ENCODE results near the gene FASTK.

Gene FASTK

GRCh38 chr7:151086802-151087244, 6.2 kb upstream of the FASTK start:
- peak overlapping the region; percentile 98 for H2BK15ac ChIP-seq (ENCODE audit: low read depth, poor library complexity, severe bottlenecking)
- peak overlapping the region; percentile 94 for H3K9ac ChIP-seq (ENCODE audit: low read length)
- peak overlapping the region; percentile 54 for H4K91ac ChIP-seq (ENCODE audit: low read length)
- peaks cover 43% of the 10 kb centered on the region for H3K4me1 ChIP-seq (ENCODE audit: control insufficient read depth, insufficient read depth, low read depth, low read length)
- WGBS: under 1% methylated on average over 35 of the region's 56 CpGs
- H2BK5ac ChIP-seq (ENCODE audit: low read depth, low read length, poor library complexity, severe bottlenecking): no peak overlapping the region
- H3K14ac ChIP-seq (ENCODE audit: low read length in 2 of 2): peak overlapping the region in 1 of 2 experiments; percentile 99
- peak; percentile 51 for DNase-seq
- H2AK5ac ChIP-seq (ENCODE audit: low read length, severe bottlenecking): no peak overlapping the region
- H3K18ac ChIP-seq (ENCODE audit: low read depth in 1 of 2, low read length in 2 of 2): peak overlapping the region; percentile 93 to 96
- H3K4me3 ChIP-seq (ENCODE audit: insufficient read depth in 1 of 2, low read depth in 1 of 2, low read length in 2 of 2): peak overlapping the region; percentile 76 to 94
- H3K27me3 ChIP-seq (ENCODE audit: control insufficient read depth in 1 of 2, insufficient read depth in 1 of 2, low read length in 2 of 2): no peaks in the 10 kb centered on the region
- H3K9me3 ChIP-seq (ENCODE audit: control insufficient read depth, low read length): no peaks in the 10 kb centered on the region
- H3K23ac ChIP-seq (ENCODE audit: low read length in 2 of 2): no peak overlapping the region
- peak overlapping the region; percentile 30 for H3K27ac ChIP-seq (ENCODE audit: low read length, poor library complexity, severe bottlenecking)
- peak overlapping the region in 1 of 2 experiments; percentile 45 for H2BK12ac ChIP-seq (ENCODE audit: low read length in 2 of 2)
- H2BK120ac ChIP-seq (ENCODE audit: low read depth, low read length): peak overlapping the region; percentile 39
- peaks cover 2% of the 10 kb centered on the region for H3K79me1 ChIP-seq (replicated peaks; ENCODE audit: low read length, poor library complexity, severe bottlenecking)
- peak overlapping the region; percentile 38 to 94 for H3K4ac ChIP-seq (ENCODE audit: low read depth in 1 of 2, low read length in 2 of 2)
- peak overlapping the region; percentile 16 for H4K8ac ChIP-seq (ENCODE audit: low read length)
- H3K4me2 ChIP-seq (ENCODE audit: low read length, poor library complexity, severe bottlenecking): peak overlapping the region; percentile 69
- H2AFZ ChIP-seq (ENCODE audit: low read depth, low read length): no peak overlapping the region
- peaks cover 2 to 12% of the 10 kb centered on the region in 2 experiments for H3K36me3 ChIP-seq (ENCODE audit: control insufficient read depth in 1 of 2, insufficient read depth in 2 of 2, low read depth in 1 of 2, low read length in 2 of 2)

GRCh38 chr7:151085691-151086620, 5.3 kb upstream of the FASTK start, which contains the start of gene AGAP3:
AGAP3 (plus strand) TSS chr7:151086475; CDS start chr7:151086742, 267 bp downstream.
- peak within 1 kb of the TSS; percentile 88 to 98 for H3K4ac ChIP-seq (ENCODE audit: low read depth in 1 of 2, low read length in 2 of 2)
- H2BK15ac ChIP-seq (ENCODE audit: low read depth, poor library complexity, severe bottlenecking): peak within 1 kb of the TSS; percentile 98
- DNase-seq: peak; percentile 86
- peaks cover 0 to 14% of the 10 kb centered on the region in 2 experiments for H3K36me3 ChIP-seq (ENCODE audit: control insufficient read depth in 1 of 2, insufficient read depth in 2 of 2, low read depth in 1 of 2, low read length in 2 of 2)
- peak within 1 kb of the TSS; percentile 54 for H4K91ac ChIP-seq (ENCODE audit: low read length)
- H3K9ac ChIP-seq (ENCODE audit: low read length): peak within 1 kb of the TSS; percentile 94
- H3K4me2 ChIP-seq (ENCODE audit: low read length, poor library complexity, severe bottlenecking): peak within 1 kb of the TSS; percentile 76
- peak within 1 kb of the TSS; percentile 80 for H3K27ac ChIP-seq (ENCODE audit: low read length, poor library complexity, severe bottlenecking)
- no peaks in the 10 kb centered on the region for H3K27me3 ChIP-seq (ENCODE audit: control insufficient read depth in 1 of 2, insufficient read depth in 1 of 2, low read length in 2 of 2)
- peaks cover 50% of the 10 kb centered on the region for H3K4me1 ChIP-seq (ENCODE audit: control insufficient read depth, insufficient read depth, low read depth, low read length)
- no peak within 1 kb of the TSS for H2BK5ac ChIP-seq (ENCODE audit: low read depth, low read length, poor library complexity, severe bottlenecking)
- H3K14ac ChIP-seq (ENCODE audit: low read length in 2 of 2): peak within 1 kb of the TSS in 1 of 2 experiments; percentile 99
- WGBS: under 1% methylated on average over 38 of the region's 84 CpGs
- peak within 1 kb of the TSS; percentile 73 for H2AFZ ChIP-seq (ENCODE audit: low read depth, low read length)
- peaks cover 2% of the 10 kb centered on the region for H3K79me1 ChIP-seq (replicated peaks; ENCODE audit: low read length, poor library complexity, severe bottlenecking)
- H3K23ac ChIP-seq (ENCODE audit: low read length in 2 of 2): peak within 1 kb of the TSS in 1 of 2 experiments; percentile 94
- H4K8ac ChIP-seq (ENCODE audit: low read length): peak within 1 kb of the TSS; percentile 88
- H3K18ac ChIP-seq (ENCODE audit: low read depth in 1 of 2, low read length in 2 of 2): peak within 1 kb of the TSS; percentile 93 to 99
- H3K4me3 ChIP-seq (ENCODE audit: insufficient read depth in 1 of 2, low read depth in 1 of 2, low read length in 2 of 2): peak within 1 kb of the TSS; percentile 76 to 94
- no peaks in the 10 kb centered on the region for H3K9me3 ChIP-seq (ENCODE audit: control insufficient read depth, low read length)
- peak within 1 kb of the TSS; percentile 78 to 94 for H2BK12ac ChIP-seq (ENCODE audit: low read length in 2 of 2)
- H2BK120ac ChIP-seq (ENCODE audit: low read depth, low read length): peak within 1 kb of the TSS; percentile 39
- H2AK5ac ChIP-seq (ENCODE audit: low read length, severe bottlenecking): no peak within 1 kb of the TSS

- Histone ChIP-seq H3K4me2 (ENCODE audit: low read length, poor library complexity, severe bottlenecking) (no peak overlapping the region), H3K4me3 (ENCODE audit: insufficient read depth in 1 of 2, low read depth in 1 of 2, low read length in 2 of 2) (peak overlapping the region in 1 of 2 experiments; percentile 77), H4K91ac (ENCODE audit: low read length) (no peak overlapping the region), H3K4me1 (ENCODE audit: control insufficient read depth, insufficient read depth, low read depth, low read length) (peaks cover 47% of the 10 kb centered on the region), H2BK5ac (ENCODE audit: low read depth, low read length, poor library complexity, severe bottlenecking) (no peak overlapping the region), H2BK15ac (ENCODE audit: low read depth, poor library complexity, severe bottlenecking) (no peak overlapping the region), H2AK5ac (ENCODE audit: low read length, severe bottlenecking) (no peak overlapping the region), H3K9ac (ENCODE audit: low read length) (peak overlapping the region; percentile 80), H3K18ac (ENCODE audit: low read depth in 1 of 2, low read length in 2 of 2) (no peak overlapping the region), H3K27ac (ENCODE audit: low read length, poor library complexity, severe bottlenecking) (no peak overlapping the region), H4K8ac (ENCODE audit: low read length) (no peak overlapping the region), H3K23ac (ENCODE audit: low read length in 2 of 2) (no peak overlapping the region), H2AFZ (ENCODE audit: low read depth, low read length) (no peak overlapping the region), H3K9me3 (ENCODE audit: control insufficient read depth, low read length) (no peaks in the 10 kb centered on the region), H2BK12ac (ENCODE audit: low read length in 2 of 2) (peak overlapping the region in 1 of 2 experiments; percentile 45), H3K4ac (ENCODE audit: low read depth in 1 of 2, low read length in 2 of 2) (no peak overlapping the region), H2BK120ac (ENCODE audit: low read depth, low read length) (no peak overlapping the region), H3K36me3 (ENCODE audit: control insufficient read depth in 1 of 2, insufficient read depth in 2 of 2, low read depth in 1 of 2, low read length in 2 of 2) (peaks cover 0 to 12% of the 10 kb centered on the region in 2 experiments), H3K27me3 (ENCODE audit: control insufficient read depth in 1 of 2, insufficient read depth in 1 of 2, low read length in 2 of 2) (no peaks in the 10 kb centered on the region), H3K14ac (ENCODE audit: low read length in 2 of 2) (no peak overlapping the region), H3K79me1 (replicated peaks; ENCODE audit: low read length, poor library complexity, severe bottlenecking) (peaks cover 3% of the 10 kb centered on the region)
- WGBS: 45% methylated on average over 5 of the region's 5 CpGs
- DNase-seq: no peak
Observed at GRCh38 chr7:151085329-151085690, 4.7 kb upstream of the FASTK start.

DNA sequence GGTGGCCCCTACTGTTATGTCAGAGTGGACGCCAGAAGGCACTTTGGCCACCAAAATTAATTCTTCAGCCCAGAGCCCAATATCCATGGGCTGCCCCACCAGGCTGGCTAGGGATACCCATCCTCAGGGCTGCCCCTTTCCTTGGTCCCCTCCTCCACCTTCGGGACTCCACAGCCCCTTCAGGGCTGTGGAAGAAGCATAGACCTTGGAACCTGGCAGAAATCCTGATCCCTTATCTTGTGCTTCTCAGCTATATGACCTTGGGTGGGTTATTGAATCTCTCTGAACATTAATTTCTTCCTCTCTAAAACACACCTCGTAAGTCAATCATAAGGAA, 3.2 kb upstream of the FASTK start:
- Histone ChIP-seq H4K91ac (ENCODE audit: low read length) (no peak overlapping the region), H3K14ac (ENCODE audit: low read length in 2 of 2) (no peak overlapping the region), H3K23ac (ENCODE audit: low read length in 2 of 2) (no peak overlapping the region), H3K79me1 (replicated peaks; ENCODE audit: low read length, poor library complexity, severe bottlenecking) (peaks cover 4% of the 10 kb centered on the region), H2BK5ac (ENCODE audit: low read depth, low read length, poor library complexity, severe bottlenecking) (no peak overlapping the region), H3K9me3 (ENCODE audit: control insufficient read depth, low read length) (no peaks in the 10 kb centered on the region), H3K36me3 (ENCODE audit: control insufficient read depth in 1 of 2, insufficient read depth in 2 of 2, low read depth in 1 of 2, low read length in 2 of 2) (peaks cover 4 to 19% of the 10 kb centered on the region in 2 experiments), H3K9ac (ENCODE audit: low read length) (peak overlapping the region; percentile 94), H3K4me3 (ENCODE audit: insufficient read depth in 1 of 2, low read depth in 1 of 2, low read length in 2 of 2) (peak overlapping the region; percentile 77 to 96), H3K18ac (ENCODE audit: low read depth in 1 of 2, low read length in 2 of 2) (peak overlapping the region in 1 of 2 experiments; percentile 75), H3K4me1 (ENCODE audit: control insufficient read depth, insufficient read depth, low read depth, low read length) (peaks cover 45% of the 10 kb centered on the region), H2BK120ac (ENCODE audit: low read depth, low read length) (no peak overlapping the region), H3K27ac (ENCODE audit: low read length, poor library complexity, severe bottlenecking) (no peak overlapping the region), H3K4ac (ENCODE audit: low read depth in 1 of 2, low read length in 2 of 2) (peak overlapping the region in 1 of 2 experiments; percentile 64), H3K27me3 (ENCODE audit: control insufficient read depth in 1 of 2, insufficient read depth in 1 of 2, low read length in 2 of 2) (no peaks in the 10 kb centered on the region), H2BK15ac (ENCODE audit: low read depth, poor library complexity, severe bottlenecking) (no peak overlapping the region), H2AK5ac (ENCODE audit: low read length, severe bottlenecking) (no peak overlapping the region), H2BK12ac (ENCODE audit: low read length in 2 of 2) (peak overlapping the region in 1 of 2 experiments; percentile 64), H4K8ac (ENCODE audit: low read length) (no peak overlapping the region), H2AFZ (ENCODE audit: low read depth, low read length) (peak overlapping the region; percentile 90), H3K4me2 (ENCODE audit: low read length, poor library complexity, severe bottlenecking) (peak overlapping the region; percentile 88)
- WGBS: 0% methylated on average over 2 of the region's 3 CpGs
- DNase-seq: no peak
